GM23338 (cell line): Measurements from ENCODE around the gene PDE6H. TPM values are rescaled to one million over a fixed set of nuclear protein-coding genes. Genes with fewer than 3 reads are reported as not detected.

Source experiments
- CTCF ChIP-seq, 2 experiments: fragments of 200-600 bp in 1 of 2; sonication (generic) in 1 of 2; conservative IDR thresholded peaks; 2 replicates each; pipeline versions ENCODE4 v1.5.1 to v1.6.1; 2016 to 2017; ENCODE audit warnings: antibody characterized with exemption in 2 of 2, low read depth in 2 of 2, mild to moderate bottlenecking in 2 of 2, moderate library complexity in 1 of 2
- REST ChIP-seq: IDR thresholded peaks from one replicate; pipeline ENCODE4 v1.6.1; 2018; ENCODE audit warnings: antibody characterized with exemption; ENCODE audit not compliant: unreplicated experiment
- ZNF114 ChIP-seq: fragments of 250-450 bp; sonication (Bioruptor Pico); IDR thresholded peaks from 2 replicates; pipeline ENCODE4 v1.5.0; 2020; ENCODE audit warnings: mild to moderate bottlenecking, moderate library complexity
- ZNF331 ChIP-seq: fragments of 250-450 bp; sonication (Bioruptor Pico); IDR thresholded peaks from 2 replicates; pipeline ENCODE4 v1.5.0; 2020; ENCODE audit warnings: low read depth, mild to moderate bottlenecking, moderate library complexity
- polyA plus RNA-seq: library from polyadenylated mRNA; unstranded; fragments of >200 nt; fragmentation: Nextera tagmentation; extraction: Ambion mirVana; gene quantifications from 2 replicates; pipeline ENCODE4 v1.2.1, GENCODE V29; 2016
- total RNA-seq: library from RNA; depleted of rRNA; stranded (reverse); fragments of >200 nt; shearing (Covaris generic); gene quantifications from 2 replicates; pipeline ENCODE4 v1.2.3, GENCODE V29; 2014
- TF ChIP-seq, protein P1 (sequence below): fragments of 250-450 bp; sonication (Bioruptor Pico); IDR thresholded peaks from 2 replicates; pipeline ENCODE4 v1.5.0; 2020; ENCODE audit warnings: mild to moderate bottlenecking, moderate library complexity

The PDE6H gene
- total and polyA plus RNA-seq, 2 experiments from 2014 or later = not detected

DNA sequence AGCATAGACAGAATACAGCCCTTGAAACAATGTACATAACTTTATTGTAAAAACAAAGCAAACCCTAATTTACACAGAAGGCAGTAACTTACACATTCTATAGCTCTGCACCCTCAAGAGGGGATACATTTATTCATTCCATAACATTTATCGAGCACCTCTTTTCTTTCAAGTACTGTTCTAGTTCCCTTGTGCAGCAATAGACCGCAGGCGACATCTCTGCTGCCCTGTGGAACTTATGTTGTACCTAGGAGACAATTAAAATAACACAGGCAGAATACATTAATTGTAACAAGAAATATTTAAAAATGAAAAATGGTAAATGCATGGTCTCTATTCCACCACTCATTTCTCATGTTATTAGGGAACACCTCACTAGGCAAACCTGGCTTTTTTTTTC is 10.0 kb upstream of the PDE6H start (continued):
- TF ChIP-seq, protein P1, sequence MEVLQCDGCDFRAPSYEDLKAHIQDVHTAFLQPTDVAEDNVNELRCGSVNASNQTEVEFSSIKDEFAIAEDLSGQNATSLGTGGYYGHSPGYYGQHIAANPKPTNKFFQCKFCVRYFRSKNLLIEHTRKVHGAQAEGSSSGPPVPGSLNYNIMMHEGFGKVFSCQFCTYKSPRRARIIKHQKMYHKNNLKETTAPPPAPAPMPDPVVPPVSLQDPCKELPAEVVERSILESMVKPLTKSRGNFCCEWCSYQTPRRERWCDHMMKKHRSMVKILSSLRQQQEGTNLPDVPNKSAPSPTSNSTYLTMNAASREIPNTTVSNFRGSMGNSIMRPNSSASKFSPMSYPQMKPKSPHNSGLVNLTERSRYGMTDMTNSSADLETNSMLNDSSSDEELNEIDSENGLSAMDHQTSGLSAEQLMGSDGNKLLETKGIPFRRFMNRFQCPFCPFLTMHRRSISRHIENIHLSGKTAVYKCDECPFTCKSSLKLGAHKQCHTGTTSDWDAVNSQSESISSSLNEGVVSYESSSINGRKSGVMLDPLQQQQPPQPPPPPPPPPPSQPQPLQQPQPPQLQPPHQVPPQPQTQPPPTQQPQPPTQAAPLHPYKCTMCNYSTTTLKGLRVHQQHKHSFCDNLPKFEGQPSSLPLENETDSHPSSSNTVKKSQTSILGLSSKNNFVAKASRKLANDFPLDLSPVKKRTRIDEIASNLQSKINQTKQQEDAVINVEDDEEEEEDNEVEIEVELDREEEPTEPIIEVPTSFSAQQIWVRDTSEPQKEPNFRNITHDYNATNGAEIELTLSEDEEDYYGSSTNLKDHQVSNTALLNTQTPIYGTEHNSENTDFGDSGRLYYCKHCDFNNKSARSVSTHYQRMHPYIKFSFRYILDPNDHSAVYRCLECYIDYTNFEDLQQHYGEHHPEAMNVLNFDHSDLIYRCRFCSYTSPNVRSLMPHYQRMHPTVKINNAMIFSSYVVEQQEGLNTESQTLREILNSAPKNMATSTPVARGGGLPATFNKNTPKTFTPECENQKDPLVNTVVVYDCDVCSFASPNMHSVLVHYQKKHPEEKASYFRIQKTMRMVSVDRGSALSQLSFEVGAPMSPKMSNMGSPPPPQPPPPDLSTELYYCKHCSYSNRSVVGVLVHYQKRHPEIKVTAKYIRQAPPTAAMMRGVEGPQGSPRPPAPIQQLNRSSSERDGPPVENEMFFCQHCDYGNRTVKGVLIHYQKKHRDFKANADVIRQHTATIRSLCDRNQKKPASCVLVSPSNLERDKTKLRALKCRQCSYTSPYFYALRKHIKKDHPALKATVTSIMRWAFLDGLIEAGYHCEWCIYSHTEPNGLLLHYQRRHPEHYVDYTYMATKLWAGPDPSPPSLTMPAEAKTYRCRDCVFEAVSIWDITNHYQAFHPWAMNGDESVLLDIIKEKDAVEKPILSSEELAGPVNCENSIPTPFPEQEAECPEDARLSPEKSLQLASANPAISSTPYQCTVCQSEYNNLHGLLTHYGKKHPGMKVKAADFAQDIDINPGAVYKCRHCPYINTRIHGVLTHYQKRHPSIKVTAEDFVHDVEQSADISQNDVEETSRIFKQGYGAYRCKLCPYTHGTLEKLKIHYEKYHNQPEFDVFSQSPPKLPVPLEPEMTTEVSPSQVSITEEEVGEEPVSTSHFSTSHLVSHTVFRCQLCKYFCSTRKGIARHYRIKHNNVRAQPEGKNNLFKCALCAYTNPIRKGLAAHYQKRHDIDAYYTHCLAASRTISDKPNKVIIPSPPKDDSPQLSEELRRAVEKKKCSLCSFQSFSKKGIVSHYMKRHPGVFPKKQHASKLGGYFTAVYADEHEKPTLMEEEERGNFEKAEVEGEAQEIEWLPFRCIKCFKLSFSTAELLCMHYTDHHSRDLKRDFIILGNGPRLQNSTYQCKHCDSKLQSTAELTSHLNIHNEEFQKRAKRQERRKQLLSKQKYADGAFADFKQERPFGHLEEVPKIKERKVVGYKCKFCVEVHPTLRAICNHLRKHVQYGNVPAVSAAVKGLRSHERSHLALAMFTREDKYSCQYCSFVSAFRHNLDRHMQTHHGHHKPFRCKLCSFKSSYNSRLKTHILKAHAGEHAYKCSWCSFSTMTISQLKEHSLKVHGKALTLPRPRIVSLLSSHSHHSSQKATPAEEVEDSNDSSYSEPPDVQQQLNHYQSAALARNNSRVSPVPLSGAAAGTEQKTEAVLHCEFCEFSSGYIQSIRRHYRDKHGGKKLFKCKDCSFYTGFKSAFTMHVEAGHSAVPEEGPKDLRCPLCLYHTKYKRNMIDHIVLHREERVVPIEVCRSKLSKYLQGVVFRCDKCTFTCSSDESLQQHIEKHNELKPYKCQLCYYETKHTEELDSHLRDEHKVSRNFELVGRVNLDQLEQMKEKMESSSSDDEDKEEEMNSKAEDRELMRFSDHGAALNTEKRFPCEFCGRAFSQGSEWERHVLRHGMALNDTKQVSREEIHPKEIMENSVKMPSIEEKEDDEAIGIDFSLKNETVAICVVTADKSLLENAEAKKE (CRISPR knock-in tag) = no peak
- no peak for TF ChIP-seq ZNF114 (CRISPR knock-in tag)
- no peak for TF ChIP-seq ZNF331 (CRISPR knock-in tag)
- no peak for TF ChIP-seq REST
- no peak for TF ChIP-seq CTCF (conservative IDR thresholded peaks at IDR 0.05; ENCODE audit: low read depth in 2 of 2)
